Kidney capillary endothelial cell (primary cell): ENCODE measurements around the gene TSPAN17.

ENCODE experiments used
- DNase-seq: peaks from one replicate; pipeline ENCODE4 v3.0.0-alpha.2; 2018; ENCODE audit warnings: low spot score

Gene TSPAN17

DNA sequence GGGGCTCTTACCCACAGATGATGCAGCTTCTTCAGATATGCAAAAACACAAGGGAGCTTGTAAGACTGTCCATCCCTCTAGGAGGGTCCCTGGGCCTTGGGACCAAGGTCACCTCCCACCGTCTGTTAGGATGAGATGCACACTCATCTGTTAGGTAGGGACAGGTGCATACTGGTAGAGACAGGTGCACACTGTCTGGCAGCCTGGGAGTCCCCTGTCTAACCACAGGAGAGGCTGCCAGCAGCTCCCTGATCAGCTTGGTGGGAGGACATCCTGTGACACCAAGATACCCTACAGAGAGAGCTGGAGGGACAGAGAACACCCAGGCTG, 13.2 kb downstream of the TSPAN17 start:
- DNase-seq = no peak

GRCh38 chr5:176660860-176661641, 13.8 kb downstream of the TSPAN17 start:
- DNase-seq = peak; percentile 75

DNA sequence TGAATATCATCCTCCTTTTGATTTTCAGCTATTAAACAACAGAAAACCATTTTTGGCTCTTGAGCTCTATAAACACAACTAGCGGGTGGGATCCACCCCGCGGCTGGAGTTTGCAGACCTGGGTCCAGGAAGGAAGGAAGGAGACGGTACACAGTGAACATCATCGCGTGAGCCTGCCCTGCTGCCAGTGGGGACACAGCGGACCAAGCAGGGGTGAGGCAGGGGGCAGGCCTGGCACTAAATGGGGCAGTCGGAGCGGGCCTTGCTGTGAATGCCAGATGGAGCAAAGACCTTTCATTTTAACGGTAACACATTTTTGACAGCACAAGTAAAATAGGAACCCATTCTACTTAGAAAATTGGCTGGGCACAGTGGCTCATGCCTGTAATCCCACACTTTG, 14.4 kb downstream of the TSPAN17 start:
- DNase-seq = no peak

- DNase-seq = no peak
Measured at GRCh38 chr5:176662371-176663333, 15.4 kb downstream of the TSPAN17 start.

DNA sequence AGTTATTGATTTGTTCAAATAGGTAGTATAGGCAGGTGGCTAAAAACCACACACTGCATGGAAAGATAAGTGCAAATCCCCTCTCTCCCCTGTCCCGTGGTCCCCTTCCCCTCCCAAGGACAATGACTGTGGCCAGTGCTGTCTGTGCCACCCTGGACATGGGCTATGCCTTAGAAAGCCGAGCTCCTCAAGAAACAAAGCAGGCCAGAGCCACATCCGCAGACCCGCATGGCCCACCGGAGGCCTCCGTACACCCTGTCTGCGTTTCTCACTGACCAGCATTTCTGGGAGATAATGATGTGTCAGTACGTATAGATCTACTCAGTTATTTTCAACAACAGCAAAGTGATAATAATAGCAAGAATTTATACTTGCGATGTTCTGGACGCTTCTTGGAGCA, 16.3 kb downstream of the TSPAN17 start:
- DNase-seq = no peak

DNA sequence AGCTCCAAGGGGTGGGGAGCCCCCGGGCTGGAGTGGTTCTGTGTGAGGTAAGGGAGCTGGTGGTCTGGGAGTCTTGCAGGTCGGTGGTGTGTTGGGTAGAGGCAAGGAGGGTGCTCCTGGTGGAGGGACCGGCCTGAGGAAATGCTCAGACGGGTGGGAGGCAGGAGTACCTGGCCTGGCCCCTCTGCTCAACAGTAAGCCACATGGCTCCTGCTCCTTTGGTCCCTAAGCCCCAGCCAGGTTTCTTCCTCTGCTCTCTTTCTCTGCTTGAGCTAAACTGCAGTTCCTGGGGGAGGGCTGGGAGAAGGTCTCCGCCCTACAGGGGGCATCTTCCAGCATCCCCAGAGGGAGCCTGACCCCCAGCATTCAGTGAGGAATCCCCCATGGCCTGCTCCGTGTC, 17.2 kb downstream of the TSPAN17 start:
- DNase-seq = no peak

GRCh38 chr5:176664886-176665285, 17.6 kb downstream of the TSPAN17 start:
- no peak for DNase-seq

GRCh38 chr5:176665517-176665916, 18.2 kb downstream of the TSPAN17 start:
- no peak for DNase-seq

DNA sequence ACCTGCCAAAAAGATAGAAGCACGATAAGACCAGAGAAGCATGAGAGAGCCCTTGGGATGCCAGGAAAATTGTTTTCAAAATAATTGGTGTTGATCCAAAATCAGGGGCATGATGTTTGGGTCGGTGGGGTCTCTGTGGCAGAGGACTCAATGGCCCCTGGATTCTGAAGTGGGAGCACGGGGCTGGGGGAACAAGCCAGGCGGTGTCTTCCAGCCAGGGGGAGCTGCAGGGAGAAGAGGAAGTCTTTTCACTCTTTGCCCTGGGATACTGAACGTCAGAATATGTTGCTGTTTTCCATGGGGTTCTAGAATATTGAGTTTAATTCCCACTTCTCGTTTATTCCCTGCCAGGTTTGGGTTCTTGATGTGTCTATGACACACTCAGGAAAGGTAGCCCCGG, 20.4 kb downstream of the TSPAN17 start:
- DNase-seq = no peak

- no peak for DNase-seq
Measured at GRCh38 chr5:176670449-176670848, 23.2 kb downstream of the TSPAN17 start.

GRCh38 chr5:176671399-176671798, 24.1 kb downstream of the TSPAN17 start:
- DNase-seq = no peak

DNA sequence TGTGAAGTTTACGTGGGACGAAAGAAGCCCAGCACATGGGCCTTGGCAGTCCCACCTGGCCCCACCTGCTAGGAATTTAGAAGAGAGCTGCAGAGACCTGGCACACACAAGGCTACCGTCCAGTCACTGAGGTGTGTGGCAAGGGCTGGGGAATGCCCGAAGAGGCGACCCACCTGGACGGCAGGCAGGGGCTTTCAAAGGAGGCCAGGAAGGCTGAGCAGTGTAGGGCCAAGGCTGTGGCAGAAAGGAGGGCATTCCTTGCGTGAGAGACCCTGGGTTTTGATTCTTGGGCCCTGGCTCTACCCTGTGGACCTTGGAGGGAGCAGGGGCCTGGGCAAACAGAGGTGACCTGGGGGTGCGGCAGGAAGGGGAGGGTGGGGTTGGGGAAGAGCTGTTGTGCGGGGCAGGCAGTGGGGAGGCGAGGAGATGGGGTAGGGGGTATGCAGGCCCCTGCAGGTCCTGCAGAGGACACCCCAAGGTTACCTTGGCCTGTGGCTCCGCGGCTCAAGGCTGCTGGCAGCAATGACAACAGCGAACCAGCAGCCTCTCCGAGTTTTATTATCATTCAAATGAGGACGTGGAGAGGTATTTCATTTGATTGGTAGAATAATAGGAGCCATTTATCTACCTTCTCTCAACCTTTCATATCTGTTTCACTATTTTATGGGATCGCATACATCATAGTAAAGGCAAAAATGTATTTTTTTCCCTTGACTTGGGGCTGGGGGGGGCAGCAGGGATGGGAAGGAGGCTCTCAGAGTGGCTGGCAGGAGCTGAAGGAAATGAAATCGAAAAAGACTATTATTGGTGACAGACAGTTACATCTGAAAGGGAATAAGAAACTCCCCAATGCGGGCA, 24.8 kb downstream of the TSPAN17 start:
- DNase-seq = no peak

- no peak for DNase-seq
Measured at GRCh38 chr5:176673651-176674583, 26.6 kb downstream of the TSPAN17 start.

- no peak for DNase-seq
Measured at GRCh38 chr5:176674799-176675198, 27.5 kb downstream of the TSPAN17 start.

DNA sequence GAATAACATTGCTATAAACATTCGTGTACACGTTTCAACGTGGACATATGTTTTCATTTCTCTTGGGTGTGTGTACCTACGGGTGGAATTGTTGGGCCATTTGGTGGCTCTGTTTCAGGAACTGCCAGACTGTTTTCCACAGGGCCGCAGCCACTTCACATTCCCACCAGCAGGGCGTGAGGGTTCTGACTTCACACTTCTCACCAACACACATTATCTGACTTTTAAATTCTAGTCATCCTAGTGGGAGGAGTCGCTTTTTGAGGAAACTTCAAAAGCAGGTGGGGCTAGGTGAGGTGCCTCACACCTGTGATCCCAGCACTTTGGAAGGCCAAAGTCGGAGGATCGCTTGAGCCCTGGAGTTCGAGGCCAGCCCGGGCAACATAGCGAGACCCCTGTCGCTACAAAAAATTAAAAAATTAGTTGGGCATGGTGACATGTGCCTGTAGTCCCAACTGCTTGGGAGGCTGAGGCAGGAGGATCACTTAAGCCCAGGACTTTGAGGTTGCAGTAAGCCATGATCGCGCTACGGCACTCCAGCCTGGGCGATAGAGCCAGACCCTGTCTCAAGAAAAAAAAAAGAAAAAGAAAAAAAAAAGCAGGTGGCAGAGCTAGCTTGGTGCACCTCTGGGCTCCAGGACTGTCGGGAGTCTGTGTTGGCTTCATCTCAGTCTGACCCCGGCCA, 28.5 kb downstream of the TSPAN17 start:
- DNase-seq = no peak

DNA sequence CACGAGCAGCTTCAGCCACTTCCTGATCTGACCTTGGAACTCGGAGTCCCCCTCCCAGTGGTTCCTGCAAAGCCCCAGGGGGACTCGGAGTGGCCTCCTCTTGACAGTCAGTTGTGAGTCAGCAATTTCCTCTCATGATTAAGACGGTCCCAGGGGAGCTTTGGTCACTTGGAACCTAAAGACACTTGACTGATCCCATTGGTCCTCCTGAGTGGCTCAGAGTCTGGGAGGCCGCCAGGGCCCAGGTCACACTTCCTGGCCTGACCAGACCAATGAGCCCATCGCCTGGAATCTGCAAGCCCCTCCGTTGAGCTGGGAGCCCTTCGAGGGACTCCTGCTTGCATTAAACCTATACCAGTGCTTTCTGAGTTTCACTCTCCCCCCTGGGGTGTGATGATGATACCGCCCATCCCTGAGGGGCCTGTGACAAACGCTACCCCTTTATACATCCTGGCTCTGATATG, 29.1 kb downstream of the TSPAN17 start:
- peak; percentile 97 for DNase-seq

- no peak for DNase-seq
Measured at GRCh38 chr5:176677209-176677939, 30.1 kb downstream of the TSPAN17 start.

- no peak for DNase-seq
Measured at GRCh38 chr5:176678584-176678983, 31.3 kb downstream of the TSPAN17 start.

DNA sequence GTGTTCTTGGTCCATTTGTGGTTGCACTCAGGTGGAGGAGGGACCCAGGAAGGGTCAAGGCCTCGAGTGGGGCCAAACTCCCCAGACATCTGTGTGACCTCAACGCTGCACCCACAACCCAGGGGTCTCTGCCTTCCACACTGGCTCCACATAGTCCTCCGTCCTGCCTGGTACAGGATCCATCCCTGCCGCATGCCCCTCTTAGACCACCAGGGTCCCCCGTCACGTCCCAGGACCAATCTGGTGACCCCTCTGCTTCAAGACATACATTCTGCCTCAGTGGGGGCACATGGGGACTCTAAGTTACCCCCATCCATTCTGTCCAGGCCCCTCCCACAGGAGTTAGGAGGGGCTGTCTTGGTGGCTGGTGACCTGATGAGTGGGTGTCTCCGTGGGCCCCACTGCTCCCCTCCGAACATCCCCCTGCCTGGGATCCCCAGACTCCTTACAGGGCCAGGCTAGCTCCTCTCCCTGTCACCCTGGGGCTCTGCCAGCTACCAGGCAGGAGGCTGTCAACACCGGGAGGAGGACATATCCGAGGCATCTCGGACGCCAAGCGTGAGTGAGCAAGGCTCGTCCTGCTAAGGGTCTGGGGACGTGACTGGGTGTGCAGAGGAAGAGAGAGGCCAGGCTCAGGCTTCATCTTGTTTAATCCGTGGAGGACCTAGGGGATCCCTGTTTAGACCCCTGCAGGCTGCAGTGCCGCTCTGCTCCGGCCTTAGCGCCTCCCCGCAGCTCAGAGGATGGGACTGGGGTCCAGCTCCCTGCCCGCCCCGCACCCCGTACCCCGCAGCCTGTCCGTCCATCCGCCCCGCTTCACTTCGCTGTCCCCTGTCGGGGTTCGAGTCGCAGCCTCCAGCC, 32.3 kb downstream of the TSPAN17 start:
- DNase-seq = no peak
